Activated CD4-positive, alpha-beta memory T cell treated with anti-CD3 and anti-CD28 coated beads, Interleukin-2, amount 10 ng/mL, durations not matched to agents 7 days and 5 days (primary cell): Measurements from ENCODE around the gene SPHK1. TPM values are rescaled to one million over a fixed set of nuclear protein-coding genes. Genes with fewer than 3 reads are reported as not detected.
A peak's percentile ranks its signal among the peaks of the same experiment; 100 is the strongest.
"Not testable (repeated sequence)": the region's sequence is repeated elsewhere in the genome, so short reads cannot be mapped to it uniquely, and the experiment has no call there.

ENCODE experiments used
- CTCF ChIA-PET: fragments of 350-600 bp; sonication (Branson Sonifier 250); formaldehyde crosslinking; loops from one replicate; lab custom pipeline; 2021; ENCODE audit warnings: antibody characterized with exemption, inconsistent platforms; lab: Charles Lee
- POLR2A ChIA-PET: fragments of 350-600 bp; sonication (Branson Sonifier 250); formaldehyde crosslinking; loops from one replicate; lab custom pipeline; 2021; ENCODE audit warnings: antibody characterized with exemption; lab: Charles Lee
- DNase-seq: peaks from one replicate; pipeline ENCODE4 v3.0.0-alpha.2; 2020
- H3K27ac Mint-ChIP-seq: one replicate; pipeline ENCODE4 v1.8.0; 2021; ENCODE audit warnings: mild to moderate bottlenecking, mixed read lengths
- H3K27me3 Mint-ChIP-seq: one replicate; pipeline ENCODE4 v1.8.0; 2021; ENCODE audit warnings: mixed read lengths
- H3K36me3 Mint-ChIP-seq: one replicate; pipeline ENCODE4 v1.8.0; 2021; ENCODE audit warnings: low read depth, mixed read lengths
- H3K4me1 Mint-ChIP-seq: one replicate; pipeline ENCODE4 v1.8.0; 2021; ENCODE audit warnings: mixed read lengths
- H3K4me3 Mint-ChIP-seq: one replicate; pipeline ENCODE4 v1.8.0; 2021; ENCODE audit warnings: mild to moderate bottlenecking, mixed read lengths
- H3K9me3 Mint-ChIP-seq: one replicate; pipeline ENCODE4 v1.8.0; 2021; ENCODE audit warnings: mixed read lengths
- total RNA-seq, 2 experiments: library from RNA; stranded (reverse); gene quantifications; one replicate each; pipeline ENCODE4 v1.2.3, GENCODE V29; 2021

SPHK1 gene
- total RNA-seq, 2 experiments from 2014 or later: 2.8 to 3.4 TPM

- Mint-ChIP-seq H3K36me3 (peaks cover 2% of the 10 kb centered on the region), H3K27me3 (no peaks in the 10 kb centered on the region), H3K4me3 (peak within 1 kb of the TSS; percentile 94), H3K4me1 (peaks cover 30% of the 10 kb centered on the region), H3K27ac (peak within 1 kb of the TSS; percentile 97), H3K9me3 (no peaks in the 10 kb centered on the region)
- ChIA-PET CTCF (interaction anchor here (0.6 to 5.8 kb wide), 12 partner anchors 12 to 478 kb away, joined by 3 to 48 read pairs (median 4); partner anchors contain the start of gene SPHK1), POLR2A (interaction anchor here (0.7 to 4.9 kb wide), 28 partner anchors 8 to 521 kb away, joined by 3 to 87 read pairs (median 4); partner anchors contain the start of genes ACOX1, SPHK1, TEN1 and UBALD2)
- peak; percentile 84 for DNase-seq
Observed at GRCh38 chr17:76353599-76354316, 30.7 kb upstream of the SPHK1 start, which contains the start of gene PRPSAP1. PRPSAP1 (minus strand) TSS chr17:76353916; CDS start chr17:76353703, 213 bp downstream.

- Mint-ChIP-seq H3K4me1 (peaks cover 30% of the 10 kb centered on the region), H3K27ac (peak overlapping the region; percentile 97), H3K4me3 (peak overlapping the region; percentile 94), H3K27me3 (no peaks in the 10 kb centered on the region), H3K36me3 (peaks cover 2% of the 10 kb centered on the region), H3K9me3 (no peaks in the 10 kb centered on the region)
- CTCF ChIA-PET: interaction anchor here (0.6 to 5.8 kb wide), 8 partner anchors 11 to 478 kb away, joined by 3 to 48 read pairs (median 5); partner anchors contain the start of gene SPHK1
- no peak for DNase-seq
- POLR2A ChIA-PET: interaction anchor here (0.9 to 4.9 kb wide), 18 partner anchors 9 to 522 kb away, joined by 3 to 87 read pairs (median 4); partner anchors contain the start of genes SPHK1 and UBE2O
Observed at GRCh38 chr17:76354317-76354729, 30.1 kb upstream of the SPHK1 start.

GRCh38 chr17:76354747-76355310, 29.6 kb upstream of the SPHK1 start:
- Mint-ChIP-seq H3K4me3 (peak overlapping the region; percentile 94), H3K4me1 (peaks cover 30% of the 10 kb centered on the region), H3K9me3 (no peaks in the 10 kb centered on the region), H3K27me3 (no peaks in the 10 kb centered on the region), H3K27ac (peak overlapping the region; percentile 47), H3K36me3 (peaks cover 2% of the 10 kb centered on the region)
- POLR2A ChIA-PET: interaction anchor here (0.8 to 4.9 kb wide), 6 partner anchors 21 to 576 kb away, joined by 3 to 87 read pairs (median 4); partner anchors contain the start of gene SPHK1
- CTCF ChIA-PET: interaction anchor here (0.6 to 5.8 kb wide), 4 partner anchors 15 to 43 kb away, joined by 5 to 48 read pairs (median 22); partner anchors contain the start of gene SPHK1
- no peak for DNase-seq

GRCh38 chr17:76356803-76357456, 27.5 kb upstream of the SPHK1 start:
- Mint-ChIP-seq H3K36me3 (peaks cover 2% of the 10 kb centered on the region), H3K4me3 (no peak overlapping the region), H3K9me3 (no peaks in the 10 kb centered on the region), H3K4me1 (peaks cover 23% of the 10 kb centered on the region), H3K27me3 (peaks cover 5% of the 10 kb centered on the region), H3K27ac (no peak overlapping the region)
- no peak for DNase-seq
- ChIA-PET CTCF (no interaction called here), POLR2A (interaction anchor here (1.8 kb wide), 1 partner anchor 28 kb away, joined by 8 read pairs; the partner anchor contains the start of gene SPHK1)

- H3K4me1 Mint-ChIP-seq: peaks cover 18% of the 10 kb centered on the region
- DNase-seq: no peak
- H3K27ac Mint-ChIP-seq: no peak overlapping the region
Observed at GRCh38 chr17:76357597-76358158, 26.7 kb upstream of the SPHK1 start.

GRCh38 chr17:76359375-76359774, 25.0 kb upstream of the SPHK1 start:
- peaks cover 12% of the 10 kb centered on the region for H3K4me1 Mint-ChIP-seq

More at GRCh38 chr17:76357597-76358158, 26.7 kb upstream of the SPHK1 start:
- no peak overlapping the region for H3K4me3 Mint-ChIP-seq
- ChIA-PET POLR2A (interaction anchor here (1.8 kb wide), 1 partner anchor 27 kb away, joined by 8 read pairs; the partner anchor contains the start of gene SPHK1), CTCF (interaction anchor here (1.0 kb wide), 1 partner anchor 40 kb away, joined by 4 read pairs; no protein-coding TSS in a partner anchor)
- H3K27me3 Mint-ChIP-seq: peaks cover 5% of the 10 kb centered on the region
- peaks cover 2% of the 10 kb centered on the region for H3K36me3 Mint-ChIP-seq
- H3K9me3 Mint-ChIP-seq: no peaks in the 10 kb centered on the region

GRCh38 chr17:76359776-76360175, 24.6 kb upstream of the SPHK1 start:
- H3K36me3 Mint-ChIP-seq, H3K4me1 Mint-ChIP-seq, H3K9me3 Mint-ChIP-seq, POLR2A ChIA-PET, H3K27ac Mint-ChIP-seq, CTCF ChIA-PET, DNase-seq, H3K4me3 Mint-ChIP-seq, H3K27me3 Mint-ChIP-seq: not testable (repeated sequence)

More at GRCh38 chr17:76359375-76359774, 25.0 kb upstream of the SPHK1 start:
- no peaks in the 10 kb centered on the region for H3K9me3 Mint-ChIP-seq
- no peaks in the 10 kb centered on the region for H3K36me3 Mint-ChIP-seq
- H3K4me3 Mint-ChIP-seq: no peak overlapping the region
- DNase-seq: no peak
- peaks cover 5% of the 10 kb centered on the region for H3K27me3 Mint-ChIP-seq
- no peak overlapping the region for H3K27ac Mint-ChIP-seq
- CTCF ChIA-PET: no interaction called here
- POLR2A ChIA-PET: no interaction called here

GRCh38 chr17:76360461-76360860, 23.9 kb upstream of the SPHK1 start:
- DNase-seq: no peak
- Mint-ChIP-seq H3K27me3 (peaks cover 5% of the 10 kb centered on the region), H3K4me1 (peaks cover 7% of the 10 kb centered on the region), H3K36me3 (no peaks in the 10 kb centered on the region), H3K27ac (no peak overlapping the region), H3K4me3 (no peak overlapping the region), H3K9me3 (no peaks in the 10 kb centered on the region)
- CTCF ChIA-PET: no interaction called here
- POLR2A ChIA-PET: no interaction called here

- no peak for DNase-seq
- ChIA-PET POLR2A (interaction anchor here (1.8 to 3.4 kb wide), 2 partner anchors 10 to 22 kb away, joined by 7 to 18 read pairs; partner anchors contain the start of genes PRPSAP1 and SPHK1), CTCF (interaction anchor here (1.3 to 5.5 kb wide), 2 partner anchors 22 to 64 kb away, joined by 4 to 29 read pairs; partner anchors contain the start of gene SPHK1)
- H3K4me3 Mint-ChIP-seq: no peak overlapping the region
- no peaks in the 10 kb centered on the region for H3K9me3 Mint-ChIP-seq
- H3K4me1 Mint-ChIP-seq: peaks cover 2% of the 10 kb centered on the region
- H3K27ac Mint-ChIP-seq: no peak overlapping the region
- H3K36me3 Mint-ChIP-seq: no peaks in the 10 kb centered on the region
- H3K27me3 Mint-ChIP-seq: peaks cover 5% of the 10 kb centered on the region
Observed at GRCh38 chr17:76363107-76363842, 21.1 kb upstream of the SPHK1 start.

GRCh38 chr17:76365256-76365903, 19.0 kb upstream of the SPHK1 start:
- Mint-ChIP-seq H3K27ac (no peak overlapping the region), H3K4me1 (peaks cover 2% of the 10 kb centered on the region), H3K9me3 (no peaks in the 10 kb centered on the region), H3K4me3 (no peak overlapping the region), H3K27me3 (peaks cover 2% of the 10 kb centered on the region), H3K36me3 (no peaks in the 10 kb centered on the region)
- ChIA-PET POLR2A (interaction anchor here (1.4 to 3.4 kb wide), 3 partner anchors 12 to 20 kb away, joined by 3 to 18 read pairs (median 5); partner anchors contain the start of genes PRPSAP1 and SPHK1), CTCF (interaction anchor here (0.6 to 5.5 kb wide), 6 partner anchors 10 to 33 kb away, joined by 3 to 29 read pairs (median 5); partner anchors contain the start of genes PRPSAP1 and SPHK1)
- no peak for DNase-seq

- H3K36me3 Mint-ChIP-seq: no peaks in the 10 kb centered on the region
- POLR2A ChIA-PET: interaction anchor here (1.0 kb wide), 1 partner anchor 13 kb away, joined by 3 read pairs; no protein-coding TSS in a partner anchor
- no peaks in the 10 kb centered on the region for H3K9me3 Mint-ChIP-seq
- H3K4me1 Mint-ChIP-seq: peaks cover 2% of the 10 kb centered on the region
- no peaks in the 10 kb centered on the region for H3K27me3 Mint-ChIP-seq
- CTCF ChIA-PET: interaction anchor here (0.9 to 5.5 kb wide), 4 partner anchors 13 to 32 kb away, joined by 3 to 29 read pairs (median 10); partner anchors contain the start of genes PRPSAP1 and SPHK1
- no peak overlapping the region for H3K4me3 Mint-ChIP-seq
- no peak overlapping the region for H3K27ac Mint-ChIP-seq
- no peak for DNase-seq
Observed at GRCh38 chr17:76366247-76366646, 18.2 kb upstream of the SPHK1 start.
